ENCODE data around the gene COL27A1.

Gene COL27A1

GRCh38 chr9:114247077-114247476, 91.7 kb downstream of the COL27A1 start:
- DNase-seq (ENCODE audit: low spot score) = no peak

GRCh38 chr9:114247491-114247890, 92.2 kb downstream of the COL27A1 start:
- no peak for DNase-seq (ENCODE audit: low spot score)

GRCh38 chr9:114248299-114248707, 93.0 kb downstream of the COL27A1 start:
- DNase-seq (ENCODE audit: low spot score) = no peak

GRCh38 chr9:114249424-114250234, 94.3 kb downstream of the COL27A1 start:
- no peak for DNase-seq (ENCODE audit: low spot score)

GRCh38 chr9:114250235-114250568, 94.9 kb downstream of the COL27A1 start:
- no peak for DNase-seq (ENCODE audit: low spot score)

- no peak for DNase-seq (ENCODE audit: low spot score)
These were observed 95.3 kb downstream of the COL27A1 start for GRCh38 chr9:114250648-114251047.

GRCh38 chr9:114252394-114252793, 97.1 kb downstream of the COL27A1 start:
- no peak for DNase-seq (ENCODE audit: low spot score)

- DNase-seq (ENCODE audit: low spot score) = no peak
These were observed 101.5 kb downstream of the COL27A1 start for GRCh38 chr9:114256827-114257328.

- no peak for DNase-seq (ENCODE audit: low spot score)
These were observed 102.9 kb downstream of the COL27A1 start for GRCh38 chr9:114258218-114258617.

GRCh38 chr9:114258866-114259797, 103.8 kb downstream of the COL27A1 start:
- no peak for DNase-seq (ENCODE audit: low spot score)

GRCh38 chr9:114259798-114260523, 104.6 kb downstream of the COL27A1 start:
- DNase-seq (ENCODE audit: low spot score) = no peak

- no peak for DNase-seq (ENCODE audit: low spot score)
These were observed 105.7 kb downstream of the COL27A1 start for GRCh38 chr9:114261026-114261425.

- no peak for DNase-seq (ENCODE audit: low spot score)
These were observed 106.7 kb downstream of the COL27A1 start for GRCh38 chr9:114261987-114262386.

- DNase-seq (ENCODE audit: low spot score) = no peak
These were observed 108.6 kb downstream of the COL27A1 start for GRCh38 chr9:114263853-114264510.

- DNase-seq (ENCODE audit: low spot score) = no peak
These were observed 109.6 kb downstream of the COL27A1 start for GRCh38 chr9:114264806-114265550.

GRCh38 chr9:114266969-114267368, 111.6 kb downstream of the COL27A1 start:
- DNase-seq (ENCODE audit: low spot score) = no peak

GRCh38 chr9:114269023-114269422, 113.7 kb downstream of the COL27A1 start:
- no peak for DNase-seq (ENCODE audit: low spot score)

- DNase-seq (ENCODE audit: low spot score) = no peak
These were observed 115.0 kb downstream of the COL27A1 start for GRCh38 chr9:114270120-114270975.

- no peak for DNase-seq (ENCODE audit: low spot score)
These were observed 116.5 kb downstream of the COL27A1 start for GRCh38 chr9:114271556-114272510.
